GM21737 (cell line): ENCODE measurements around the gene PTGR3.

Experiments used
- ATAC-seq: cut with Tn5 transposase; IDR thresholded peaks from one replicate; pipeline ENCODE4 v1.9.1; 2021; ENCODE audit warnings: mild to moderate bottlenecking, moderate library complexity; ENCODE audit not compliant: unreplicated experiment

Gene PTGR3

GRCh38 chr18:75235896-75236295 lies 27.0 kb upstream of the PTGR3 start:
- no peak for ATAC-seq

- ATAC-seq: no peak
Observed at GRCh38 chr18:75234901-75235300, 26.0 kb upstream of the PTGR3 start.

- ATAC-seq: no peak
Observed at GRCh38 chr18:75231053-75231406, 22.1 kb upstream of the PTGR3 start.

GRCh38 chr18:75230163-75231052 lies 21.5 kb upstream of the PTGR3 start:
- ATAC-seq: no peak

GRCh38 chr18:75229437-75229836 lies 20.5 kb upstream of the PTGR3 start:
- no peak for ATAC-seq

- no peak for ATAC-seq
Observed at GRCh38 chr18:75228967-75229366, 20.0 kb upstream of the PTGR3 start.

- no peak for ATAC-seq
Observed at GRCh38 chr18:75227535-75228296, 18.8 kb upstream of the PTGR3 start.

GRCh38 chr18:75226956-75227316 lies 18.0 kb upstream of the PTGR3 start:
- no peak for ATAC-seq

- ATAC-seq: no peak
Observed at GRCh38 chr18:75226286-75226955, 17.5 kb upstream of the PTGR3 start.

- no peak for ATAC-seq
Observed at GRCh38 chr18:75223687-75224347, 14.9 kb upstream of the PTGR3 start.

- no peak for ATAC-seq
Observed at GRCh38 chr18:75222407-75222806, 13.5 kb upstream of the PTGR3 start.

- ATAC-seq: no peak
Observed at GRCh38 chr18:75221897-75222296, 13.0 kb upstream of the PTGR3 start.

- ATAC-seq: no peak
Observed at GRCh38 chr18:75221397-75221796, 12.5 kb upstream of the PTGR3 start.

- no peak for ATAC-seq
Observed at GRCh38 chr18:75220551-75221355, 11.8 kb upstream of the PTGR3 start.

GRCh38 chr18:75219745-75220375 lies 10.9 kb upstream of the PTGR3 start:
- no peak for ATAC-seq

GRCh38 chr18:75218065-75218923 lies 9.4 kb upstream of the PTGR3 start:
- ATAC-seq: no peak

GRCh38 chr18:75216911-75217689 lies 8.2 kb upstream of the PTGR3 start:
- no peak for ATAC-seq

- no peak for ATAC-seq
Observed at GRCh38 chr18:75216212-75216910, 7.4 kb upstream of the PTGR3 start.
